Stromal cell of bone marrow (primary cell): ENCODE data around the gene TADA2A.

Source experiments
- DNase-seq: peaks from one replicate; pipeline ENCODE4 v3.0.0-alpha.2; 2012; ENCODE audit warnings: low read depth

Gene TADA2A

DNA sequence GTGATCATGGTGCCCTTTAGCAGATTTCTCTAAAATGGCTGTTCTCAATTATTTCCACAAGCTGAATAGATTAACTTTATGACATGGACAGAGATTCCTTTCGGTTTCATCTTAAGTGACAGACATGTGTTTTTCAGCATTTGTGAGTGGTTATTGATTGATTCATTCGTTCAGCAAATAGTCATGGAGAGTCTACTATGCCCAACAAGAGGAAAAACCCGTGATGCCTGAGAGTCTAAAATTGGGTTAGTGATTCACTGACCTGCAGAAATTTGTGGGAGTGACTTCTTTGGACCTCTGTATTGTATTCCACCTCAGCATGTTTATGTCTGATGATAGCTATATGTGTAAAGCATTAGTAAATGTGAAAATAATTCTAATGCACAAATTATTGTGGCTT, 55.0 kb downstream of the TADA2A start:
- no peak for DNase-seq

- no peak for DNase-seq
These were observed 55.8 kb downstream of the TADA2A start for GRCh38 chr17:37462492-37462891.

- DNase-seq: no peak
These were observed 56.4 kb downstream of the TADA2A start for GRCh38 chr17:37463039-37463438.

DNA sequence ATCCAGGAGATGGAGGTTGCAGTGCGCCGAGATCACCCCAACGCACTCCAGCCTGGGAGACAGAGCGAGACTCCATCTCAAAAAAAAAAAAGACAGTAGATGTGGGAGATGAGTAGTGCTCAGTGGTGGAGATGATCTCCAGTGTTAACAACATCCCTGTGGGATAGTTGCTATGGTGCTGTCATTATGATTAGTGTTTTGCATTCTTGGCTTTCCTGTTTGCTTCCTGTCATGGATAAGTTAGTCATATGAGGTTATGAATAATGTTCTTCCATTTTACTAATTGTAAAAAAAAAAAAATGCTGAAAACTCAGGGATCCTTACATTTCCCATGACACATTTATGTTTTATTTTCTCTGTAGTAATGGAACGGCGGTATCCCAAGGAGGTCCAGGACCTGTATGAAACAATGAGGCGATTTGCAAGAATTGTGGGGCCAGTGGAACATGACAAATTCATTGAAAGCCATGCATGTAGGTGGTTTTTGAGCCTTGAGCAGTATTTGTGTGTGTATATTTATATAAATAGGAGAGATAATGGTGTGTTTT, 58.5 kb downstream of the TADA2A start:
- DNase-seq: peak; percentile 87

DNA sequence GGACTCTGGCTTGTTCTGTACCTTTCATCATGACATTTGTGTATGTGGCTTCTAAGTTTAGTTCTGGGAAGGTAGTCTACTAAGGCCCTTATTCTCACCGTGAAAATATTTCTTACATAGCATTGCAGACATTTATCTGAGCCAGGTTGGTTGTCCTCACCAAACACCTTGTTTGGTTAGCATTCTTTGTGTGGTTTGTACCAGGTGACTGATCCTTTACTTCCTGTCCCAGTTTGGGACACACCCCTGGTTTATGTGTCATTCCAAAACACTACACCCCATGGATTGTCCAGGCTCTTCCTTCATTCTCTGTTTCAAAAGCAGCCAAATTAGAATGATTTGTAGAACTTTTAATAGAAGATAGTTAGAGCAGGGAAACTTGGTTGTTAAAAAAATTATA, 59.8 kb downstream of the TADA2A start:
- no peak for DNase-seq

DNA sequence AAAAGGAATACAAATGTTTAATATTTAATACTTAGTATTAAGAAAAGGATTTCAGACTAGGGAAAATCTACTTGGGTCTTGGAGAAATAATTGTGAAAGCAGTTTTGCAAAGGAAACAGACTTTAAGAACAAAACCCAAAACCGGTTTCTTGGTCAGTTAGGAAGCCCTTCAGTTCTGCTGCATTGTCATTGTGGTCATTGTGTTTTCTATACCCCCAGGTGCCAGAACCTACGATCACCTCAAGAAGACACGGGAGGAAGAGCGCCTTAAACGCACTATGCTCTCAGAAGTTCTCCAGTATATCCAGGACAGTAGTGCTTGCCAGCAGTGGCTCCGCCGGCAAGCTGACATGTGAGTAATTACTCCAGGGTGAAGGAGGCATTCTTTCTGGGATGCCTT, 63.5 kb downstream of the TADA2A start:
- DNase-seq: no peak

- no peak for DNase-seq
These were observed 69.2 kb downstream of the TADA2A start for GRCh38 chr17:37475731-37476420.

DNA sequence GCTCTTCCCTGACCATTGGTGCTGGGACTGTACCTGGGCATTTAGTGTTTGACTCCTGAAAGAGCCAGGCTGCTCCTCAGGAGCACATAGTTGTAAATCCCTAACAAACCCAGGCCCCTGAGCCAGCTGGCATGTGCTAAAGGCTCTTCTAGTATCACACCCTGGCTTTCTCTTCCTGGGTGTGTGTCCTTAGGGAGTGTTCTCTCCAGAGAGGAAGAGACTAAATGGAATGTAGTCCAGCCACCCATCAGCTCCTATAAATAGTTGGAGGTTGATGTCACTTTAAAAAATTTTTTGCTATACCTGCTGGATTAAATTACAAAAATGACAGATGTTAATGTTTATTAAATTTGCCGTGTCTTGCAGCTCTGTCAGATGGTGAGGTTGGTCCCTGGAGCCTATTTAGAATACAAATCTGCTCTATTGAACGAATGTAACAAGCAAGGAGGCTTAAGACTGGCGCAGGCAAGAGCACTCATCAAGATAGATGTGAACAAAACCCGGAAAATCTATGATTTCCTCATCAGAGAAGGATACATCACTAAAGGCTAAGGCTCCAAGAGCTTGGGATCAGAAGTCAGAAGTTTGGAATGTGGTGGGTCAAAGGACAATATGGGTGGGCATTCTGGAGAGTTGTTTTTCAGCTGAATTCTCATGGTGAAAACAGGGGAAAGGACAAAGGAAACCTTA, 69.9 kb downstream of the TADA2A start:
- DNase-seq: peak; percentile 44

DNA sequence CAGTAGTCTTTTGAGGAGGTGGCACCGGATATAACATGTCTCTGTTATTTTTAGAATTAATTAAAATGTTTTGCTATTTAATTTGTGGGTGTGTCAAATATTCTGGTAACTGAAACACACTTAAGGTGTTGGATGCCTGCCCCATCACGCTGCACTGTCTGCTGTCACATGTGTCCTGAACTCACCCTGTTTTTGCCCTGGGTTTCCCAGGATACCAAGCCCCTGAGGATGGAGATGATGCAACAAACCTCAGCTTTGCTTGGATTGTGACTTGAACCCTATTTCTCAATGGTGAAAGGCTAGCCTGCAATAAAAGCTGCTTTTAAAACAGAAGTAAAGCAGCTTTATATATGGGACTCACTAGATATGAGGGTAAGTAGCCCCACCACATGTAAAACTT, 71.5 kb downstream of the TADA2A start:
- peak; percentile 93 for DNase-seq

DNA sequence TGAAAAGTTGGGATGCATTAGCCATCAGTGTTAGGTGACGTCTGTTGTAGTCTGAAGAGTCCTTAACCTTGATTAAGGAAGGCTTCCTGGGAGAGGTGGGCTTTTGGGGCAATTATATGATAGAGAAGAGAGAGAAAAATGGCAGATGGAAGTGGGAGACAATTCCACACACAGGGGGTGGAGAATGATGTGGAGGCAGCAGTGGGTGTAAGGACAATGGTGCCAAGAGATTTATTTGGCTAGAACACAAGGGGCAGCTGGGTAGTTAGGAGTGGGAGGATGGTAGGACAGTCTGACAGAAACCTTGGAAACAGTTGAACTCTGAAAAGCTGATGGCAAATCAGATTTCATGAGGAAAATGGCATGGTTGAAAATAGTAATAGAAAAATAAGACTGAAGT, 72.3 kb downstream of the TADA2A start:
- no peak for DNase-seq

DNA sequence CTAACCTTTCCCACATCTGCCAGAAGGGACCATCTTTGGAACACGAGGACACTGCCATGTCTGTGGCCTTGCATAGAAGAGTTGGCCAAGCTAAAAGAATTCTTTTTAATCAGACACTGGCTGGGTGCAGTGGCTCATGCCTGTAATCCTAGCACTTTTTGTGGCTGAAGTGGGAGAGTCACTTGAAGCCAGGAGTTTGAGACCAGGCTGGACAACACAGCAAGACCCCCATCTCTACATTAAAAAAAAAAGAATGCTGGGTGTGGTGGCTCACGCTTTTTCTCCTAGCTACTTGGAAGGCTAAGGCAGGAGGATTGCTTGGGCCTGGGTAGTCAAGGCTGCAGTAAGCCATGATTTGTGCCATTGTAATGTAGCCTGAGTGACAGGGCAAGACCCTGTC, 73.7 kb downstream of the TADA2A start:
- no peak for DNase-seq

DNA sequence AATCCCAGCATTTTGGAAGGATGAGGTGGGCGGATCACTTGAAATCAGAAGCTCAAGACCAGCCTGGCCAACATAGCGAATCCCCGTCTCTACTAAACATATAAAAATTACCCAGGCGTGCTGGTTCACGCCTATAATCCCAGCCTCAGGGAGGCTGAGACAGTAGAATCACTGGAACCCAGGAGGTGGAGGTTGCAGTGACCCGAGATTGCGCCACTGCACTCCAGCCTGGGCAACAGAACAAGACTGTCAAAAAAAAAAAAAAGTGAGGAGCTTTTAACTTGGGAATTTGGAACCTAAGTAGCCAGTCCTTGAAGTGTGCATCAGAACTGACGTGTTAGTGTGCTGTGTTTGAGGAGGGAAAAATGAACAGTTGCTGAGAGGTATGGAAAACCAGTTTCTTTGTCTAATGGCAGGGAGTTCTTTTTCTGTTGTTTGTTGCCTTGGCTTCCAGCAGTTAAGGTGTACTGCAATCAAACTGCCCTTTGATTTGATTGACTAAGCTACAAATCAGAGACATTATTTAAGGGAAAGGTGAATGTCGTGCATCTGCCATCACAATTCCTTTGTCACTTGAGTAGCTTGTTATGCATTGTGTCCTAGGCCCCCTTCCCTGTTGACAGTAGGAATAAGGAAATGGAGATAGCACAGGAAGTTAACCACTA, 74.4 kb downstream of the TADA2A start:
- DNase-seq: no peak

- peak; percentile 81 for DNase-seq
These were observed 76.8 kb downstream of the TADA2A start for GRCh38 chr17:37483311-37484039.

- no peak for DNase-seq
These were observed 79.4 kb downstream of the TADA2A start for GRCh38 chr17:37485938-37486570.

GRCh38 chr17:37488009-37488604, 81.4 kb downstream of the TADA2A start:
- DNase-seq: peak; percentile 93

DNA sequence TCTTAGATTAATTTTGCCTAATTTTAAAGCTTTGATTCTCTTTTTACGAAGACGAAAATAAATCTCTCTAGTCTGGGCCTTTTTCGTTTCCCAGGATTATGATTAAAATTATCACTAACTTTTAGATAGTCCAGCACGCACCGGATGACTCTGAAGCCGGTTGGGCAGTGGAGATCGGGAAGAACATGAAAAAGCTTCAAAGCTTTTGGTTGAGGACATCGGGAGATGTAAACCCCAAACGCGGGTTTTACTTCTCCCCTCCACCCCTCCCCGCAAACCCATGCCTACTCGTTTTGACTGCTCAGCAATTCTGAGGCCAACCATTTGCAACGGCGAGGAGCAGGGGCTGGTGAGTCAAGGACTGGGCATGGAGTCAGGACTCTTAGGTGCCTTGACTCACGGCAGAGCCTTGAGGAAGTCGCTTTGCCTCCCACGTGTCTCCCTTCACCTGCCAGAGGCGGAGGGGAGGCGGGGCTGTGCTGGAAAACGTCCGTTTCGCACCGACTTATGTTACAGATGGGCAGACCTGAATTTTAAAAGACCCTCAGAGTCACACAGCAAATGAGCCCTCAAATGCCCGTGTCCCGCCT, 82.0 kb downstream of the TADA2A start:
- DNase-seq: peak; percentile 96

DNA sequence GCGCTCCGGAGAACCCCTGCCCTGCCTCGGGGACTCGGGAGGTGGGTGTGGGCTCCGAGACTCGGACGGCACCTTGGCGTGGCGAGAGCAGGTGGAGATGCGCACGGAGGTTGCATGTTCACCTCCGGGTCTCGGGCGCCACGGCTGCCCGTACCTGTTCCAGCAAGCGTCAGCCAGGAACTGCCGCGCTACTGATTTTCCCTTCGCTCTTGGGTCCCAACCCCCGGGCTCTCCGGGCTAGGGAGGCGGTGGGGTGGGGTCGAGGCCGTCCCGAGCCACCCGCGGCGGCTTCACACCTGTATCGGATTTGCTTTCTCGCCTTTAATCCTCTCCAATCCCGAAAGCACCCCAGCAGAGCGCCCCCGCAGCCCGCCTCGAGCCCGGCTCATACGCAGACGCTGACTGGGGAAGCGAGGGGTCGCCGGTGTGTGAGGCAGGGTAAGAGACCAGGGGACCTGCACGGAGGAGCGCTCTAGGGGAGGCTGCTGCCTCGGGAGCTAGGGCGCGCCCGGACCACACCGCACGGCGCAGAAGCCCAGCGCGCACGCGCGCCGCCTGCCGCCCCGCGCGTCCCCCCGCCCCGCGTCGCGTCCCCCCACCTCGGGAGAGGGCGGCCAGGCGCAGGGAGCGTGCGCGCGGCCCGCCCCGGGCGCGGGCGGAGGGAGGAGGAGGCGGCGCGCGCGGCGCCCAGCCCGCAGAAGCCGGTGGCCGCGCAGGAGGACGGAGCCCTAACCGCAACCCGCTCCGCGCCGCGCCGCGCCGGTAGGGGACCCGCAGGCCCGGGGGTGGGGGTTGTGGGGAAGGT, 82.7 kb downstream of the TADA2A start, which contains the start of gene DUSP14:
DUSP14 (plus strand) TSS at position 695 of the 805 bp plus-strand sequence. CDS start 22,382 bp downstream, outside the sequence.
- peak; percentile 73 for DNase-seq

DNA sequence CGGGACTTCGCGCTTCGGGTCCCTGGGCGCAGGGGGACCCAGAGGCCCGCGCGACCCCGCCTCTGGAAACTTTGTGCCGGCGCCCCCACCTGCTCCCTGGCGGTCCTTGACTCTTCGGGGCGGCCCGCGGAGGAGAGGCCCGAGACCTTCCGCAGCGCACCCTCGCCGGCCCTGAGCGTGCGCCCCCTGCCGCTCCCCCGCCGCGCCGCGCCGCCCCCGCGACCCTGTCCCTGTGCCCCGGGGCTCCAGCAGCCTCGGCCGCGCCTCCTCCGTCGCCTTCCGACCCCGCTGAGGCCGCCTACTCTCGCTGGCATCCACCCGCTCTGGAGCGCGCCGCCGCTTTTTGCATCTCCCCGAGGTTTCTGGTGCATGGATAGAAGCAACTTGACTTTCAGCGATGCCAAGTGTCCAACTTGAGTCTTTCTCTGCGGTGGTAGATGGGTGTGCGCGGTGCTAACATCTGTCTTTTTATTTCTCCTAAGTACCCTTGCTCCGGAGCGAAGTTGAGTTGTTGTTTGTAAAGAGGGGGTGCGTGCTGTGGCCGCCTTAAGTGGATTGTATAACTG, 83.4 kb downstream of the TADA2A start:
- DNase-seq: no peak
